Endodermal cell (in vitro differentiated cells): ENCODE data around the gene LTBP2. TPM values are rescaled to one million over a fixed set of nuclear protein-coding genes. Genes with fewer than 3 reads are reported as not detected.

Experiments
- DNase-seq: peaks from one replicate; pipeline ENCODE4 v3.0.0-alpha.2; 2017
- H3K27ac ChIP-seq: 2 replicates; pipeline ENCODE4 v1.5.1; 2013; ENCODE audit warnings: mild to moderate bottlenecking, low read depth, low read length, moderate library complexity
- H3K27me3 ChIP-seq: 2 replicates; pipeline ENCODE4 v1.6.1; 2013; ENCODE audit warnings: mild to moderate bottlenecking, low read length, moderate library complexity; ENCODE audit not compliant: insufficient read depth, control insufficient read depth, poor library complexity, severe bottlenecking
- H3K36me3 ChIP-seq: 2 replicates; pipeline ENCODE4 v1.7.0; 2013; ENCODE audit warnings: mild to moderate bottlenecking, low read length, moderate library complexity; ENCODE audit not compliant: control insufficient read depth, insufficient read depth
- H3K4me1 ChIP-seq: one replicate; pipeline ENCODE4 v1.7.0; 2013; ENCODE audit warnings: low read length; ENCODE audit not compliant: control insufficient read depth, insufficient read depth
- H3K4me3 ChIP-seq: 2 replicates; pipeline ENCODE4 v1.5.1; 2013; ENCODE audit warnings: mild to moderate bottlenecking, low read length, moderate library complexity
- H3K9ac ChIP-seq: 2 replicates; pipeline ENCODE4 v1.6.1; 2013; ENCODE audit warnings: mild to moderate bottlenecking, low read length, moderate library complexity; ENCODE audit not compliant: poor library complexity, severe bottlenecking; ENCODE audit errors: extremely low read depth
- H3K9me3 ChIP-seq: 2 replicates; pipeline ENCODE4 v1.6.1; 2013; ENCODE audit warnings: mild to moderate bottlenecking, low read length, moderate library complexity; ENCODE audit not compliant: control insufficient read depth
- H3K27ac Mint-ChIP-seq: 2 replicates; pipeline ENCODE4 v1.8.0; 2020; ENCODE audit warnings: mixed read lengths
- H3K27me3 Mint-ChIP-seq: 2 replicates; pipeline ENCODE4 v1.8.0; 2021; ENCODE audit warnings: mild to moderate bottlenecking, mixed read lengths; ENCODE audit not compliant: insufficient read depth
- H3K36me3 Mint-ChIP-seq: 2 replicates; pipeline ENCODE4 v1.8.0; 2020; ENCODE audit warnings: low read depth, mixed read lengths
- H3K4me1 Mint-ChIP-seq: 2 replicates; pipeline ENCODE4 v1.8.0; 2020; ENCODE audit warnings: mixed read lengths
- H3K4me3 Mint-ChIP-seq: 2 replicates; pipeline ENCODE4 v1.8.0; 2020; ENCODE audit warnings: mild to moderate bottlenecking, moderate library complexity, mixed read lengths
- H3K9me3 Mint-ChIP-seq: 2 replicates; pipeline ENCODE4 v1.8.0; 2020; ENCODE audit warnings: mild to moderate bottlenecking, mixed read lengths
- CTCF ChIP-seq: fragments of 200-600 bp; sonication (generic); conservative IDR thresholded peaks from 2 replicates; pipeline ENCODE4 v1.5.0; 2021; ENCODE audit warnings: antibody characterized with exemption, mild to moderate bottlenecking
- WGBS, 2 experiments: methylation state at CpG; one replicate each; pipeline versions ENCODE4 v1.1.5 to v1.1.7; 2013; ENCODE audit warnings: missing lambda C conversion rate in 2 of 2, mixed read lengths in 1 of 2; ENCODE audit not compliant: insufficient coverage in 1 of 2, insufficient read length in 1 of 2; 5-methylcytosine and 5-hydroxymethylcytosine counted together
- total RNA-seq, 2 donors: library from RNA; stranded (reverse); fragmentation: NEBNext Ultra II Directional in 1 of 2; extraction: Animal tissue kit (Norgen Biotek cat#: 25700) in 1 of 2; gene quantifications; 2 replicates in 1 of 2; 3 replicates in 1 of 2; pipeline ENCODE4 v1.2.1, GENCODE V29; 2021

The LTBP2 gene
- total RNA-seq, 2 donors from 2014 or later, result 1.7 to 2.9 TPM

GRCh38 chr14:74648601-74649000 is 36.6 kb upstream of the LTBP2 start:
- TF ChIP-seq CTCF, result no peak
- Mint-ChIP-seq H3K4me1 (peaks cover 12% of the 10 kb centered on the region), H3K27me3 (no peaks in the 10 kb centered on the region), H3K4me3 (no peak overlapping the region), H3K36me3 (no peaks in the 10 kb centered on the region), H3K27ac (no peak overlapping the region), H3K9me3 (no peaks in the 10 kb centered on the region)
- H3K27ac ChIP-seq, result no peak overlapping the region
- no peaks in the 10 kb centered on the region for H3K9me3 ChIP-seq
- H3K36me3 ChIP-seq, result no peaks in the 10 kb centered on the region
- no peak overlapping the region for H3K9ac ChIP-seq
- no peak for DNase-seq
- 94 to 100% methylated on average over 3 to 7 of the region's 7 CpGs for WGBS, 2 experiments
- no peak overlapping the region for H3K4me3 ChIP-seq
- H3K4me1 ChIP-seq, result peaks cover 3% of the 10 kb centered on the region
- H3K27me3 ChIP-seq, result no peaks in the 10 kb centered on the region

- TF ChIP-seq CTCF, result no peak
- Mint-ChIP-seq H3K36me3 (no peaks in the 10 kb centered on the region), H3K4me3 (no peak overlapping the region), H3K4me1 (peaks cover 4% of the 10 kb centered on the region), H3K27me3 (no peaks in the 10 kb centered on the region), H3K27ac (no peak overlapping the region), H3K9me3 (no peaks in the 10 kb centered on the region)
- no peaks in the 10 kb centered on the region for H3K9me3 ChIP-seq
- H3K4me3 ChIP-seq, result no peak overlapping the region
- H3K27me3 ChIP-seq, result no peaks in the 10 kb centered on the region
- no peak overlapping the region for H3K9ac ChIP-seq
- peak; percentile 53 for DNase-seq
- no peaks in the 10 kb centered on the region for H3K36me3 ChIP-seq
- WGBS, 2 experiments, result 74 to 84% methylated on average over 5 to 7 of the region's 7 CpGs
- H3K4me1 ChIP-seq, result peaks cover 3% of the 10 kb centered on the region
- H3K27ac ChIP-seq, result no peak overlapping the region
Measured at GRCh38 chr14:74647678-74648461, 35.8 kb upstream of the LTBP2 start.

GRCh38 chr14:74647061-74647677 is 35.1 kb upstream of the LTBP2 start:
- no peaks in the 10 kb centered on the region for H3K36me3 Mint-ChIP-seq
- no peak overlapping the region for H3K4me3 Mint-ChIP-seq

More at GRCh38 chr14:74647061-74647677, 35.1 kb upstream of the LTBP2 start:
- Histone ChIP-seq H3K27ac (no peak overlapping the region), H3K9me3 (no peaks in the 10 kb centered on the region), H3K36me3 (no peaks in the 10 kb centered on the region), H3K9ac (no peak overlapping the region), H3K4me3 (no peak overlapping the region), H3K27me3 (no peaks in the 10 kb centered on the region), H3K4me1 (peaks cover 3% of the 10 kb centered on the region)
- no peak overlapping the region for H3K27ac Mint-ChIP-seq
- H3K4me1 Mint-ChIP-seq, result peaks cover 3% of the 10 kb centered on the region
- 93 to 97% methylated on average over 9 to 11 of the region's 11 CpGs for WGBS, 2 experiments
- no peak for TF ChIP-seq CTCF
- H3K9me3 Mint-ChIP-seq, result no peaks in the 10 kb centered on the region
- no peak for DNase-seq
- no peaks in the 10 kb centered on the region for H3K27me3 Mint-ChIP-seq
